Measurements from ENCODE around the gene HIVEP3.

GRCh38 chr1:41648230-41648629, 270.5 kb downstream of the HIVEP3 start:
- no peak for TF ChIP-seq EZH2 (IDR thresholded peaks at IDR 0.05; ENCODE audit: borderline replicate concordance, low read length)
- TF ChIP-seq CTCF (IDR thresholded peaks at IDR 0.05; ENCODE audit: low read length) = no peak

Data from OCI-LY1 (cell line).